CD4-positive, alpha-beta T cell treated with Interleukin-1 beta for 1 hour (primary cell): ENCODE results near the gene KLKB1.

Source experiments
- DNase-seq, 2 donors: peaks; one replicate each; pipeline ENCODE4 v3.0.0-alpha.2; 2020 to 2022

KLKB1 gene

DNA sequence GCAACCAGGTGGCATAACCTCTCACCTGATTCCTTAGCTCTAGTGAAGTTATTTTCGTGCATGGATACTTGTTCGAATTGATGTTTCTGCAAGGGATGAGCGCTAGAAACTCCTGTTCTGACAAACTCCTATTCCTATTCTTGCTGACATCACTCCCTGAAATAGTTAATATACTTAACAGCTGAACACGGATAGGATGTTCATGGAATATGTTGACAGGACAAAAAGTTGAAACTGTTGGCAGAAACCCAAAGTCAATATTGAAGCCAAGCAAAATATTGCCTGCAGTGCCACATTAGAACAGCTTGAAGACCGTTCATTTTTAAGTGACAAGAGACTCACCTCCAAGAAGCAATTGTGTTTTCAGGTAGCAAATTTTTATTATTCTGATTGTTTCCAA, at the start of gene KLKB1:
Gene KLKB1, plus strand, starts transcription at position 287 of the 400 bp plus-strand sequence. CDS start 689 bp downstream, outside the sequence.
- DNase-seq = no peak

DNA sequence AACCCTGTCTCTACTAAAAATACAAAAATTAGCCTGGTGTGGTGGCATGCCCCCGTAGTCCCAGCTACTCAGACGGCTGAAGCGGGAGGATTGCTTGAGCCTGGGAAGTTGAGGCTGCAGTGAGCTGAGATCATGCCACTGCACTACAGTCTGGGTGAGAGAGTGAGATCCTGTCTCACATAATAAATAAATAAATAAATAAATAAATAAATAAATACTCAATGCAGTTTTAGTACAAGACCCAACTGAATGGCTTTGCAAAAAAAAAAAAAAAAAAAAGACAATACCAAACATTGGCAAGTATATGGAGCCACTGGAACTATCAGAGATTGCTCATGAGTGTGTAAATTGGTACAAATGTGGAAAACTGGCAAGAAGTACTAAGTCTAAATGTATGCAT, 39.2 kb upstream of the KLKB1 start:
- DNase-seq = no peak

DNA sequence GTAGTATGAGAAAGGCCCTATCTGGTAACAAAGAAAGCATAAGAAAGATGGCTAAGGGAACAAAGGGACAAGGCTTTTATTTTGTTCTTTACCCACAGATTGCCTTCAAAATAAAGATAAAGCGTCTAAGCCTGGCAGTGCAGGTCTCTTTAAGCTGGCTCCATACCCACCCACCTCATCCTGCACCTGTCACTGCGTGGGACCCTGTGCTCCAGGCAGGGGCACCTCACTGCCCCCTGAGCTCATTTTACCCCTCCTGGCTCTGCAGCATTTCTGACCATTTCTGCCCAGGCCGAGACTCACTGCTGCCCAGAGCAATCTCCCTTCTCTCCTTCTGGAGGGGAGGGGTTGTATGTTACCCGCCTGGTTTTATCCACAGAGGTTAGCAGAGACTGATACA, 37.7 kb upstream of the KLKB1 start:
- DNase-seq = no peak

DNA sequence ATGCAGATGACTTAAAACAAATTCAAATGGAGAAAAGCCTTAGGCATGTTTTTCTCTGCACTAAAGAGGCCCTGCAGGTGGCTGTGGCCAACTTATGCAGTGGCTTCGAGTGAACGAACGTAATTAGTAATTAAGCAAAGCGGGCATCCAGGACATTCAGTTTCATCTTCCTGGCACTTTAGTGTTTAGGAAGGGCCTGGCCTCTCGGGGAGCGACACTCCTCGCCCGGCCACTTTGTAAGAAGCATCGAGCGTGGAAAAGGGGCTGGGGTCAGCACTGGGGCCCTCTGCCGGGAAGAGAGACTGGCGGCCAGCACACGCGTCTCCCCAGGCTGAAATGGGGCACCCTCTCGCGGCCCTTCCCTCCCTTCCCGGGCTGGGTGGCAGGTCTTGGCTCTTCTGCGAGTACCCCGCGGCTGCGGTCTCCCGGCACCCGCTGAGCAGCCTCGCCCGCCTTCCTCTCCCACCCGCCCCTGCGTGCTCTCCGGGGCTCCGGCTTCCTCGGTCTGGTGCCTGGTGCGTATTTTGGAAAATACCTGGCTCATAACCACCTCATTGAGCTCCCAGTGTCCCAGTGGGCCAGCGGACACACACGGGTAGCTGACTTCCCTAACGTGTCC, 36.6 kb upstream of the KLKB1 start:
- peak; percentile 47 to 52 for DNase-seq

DNA sequence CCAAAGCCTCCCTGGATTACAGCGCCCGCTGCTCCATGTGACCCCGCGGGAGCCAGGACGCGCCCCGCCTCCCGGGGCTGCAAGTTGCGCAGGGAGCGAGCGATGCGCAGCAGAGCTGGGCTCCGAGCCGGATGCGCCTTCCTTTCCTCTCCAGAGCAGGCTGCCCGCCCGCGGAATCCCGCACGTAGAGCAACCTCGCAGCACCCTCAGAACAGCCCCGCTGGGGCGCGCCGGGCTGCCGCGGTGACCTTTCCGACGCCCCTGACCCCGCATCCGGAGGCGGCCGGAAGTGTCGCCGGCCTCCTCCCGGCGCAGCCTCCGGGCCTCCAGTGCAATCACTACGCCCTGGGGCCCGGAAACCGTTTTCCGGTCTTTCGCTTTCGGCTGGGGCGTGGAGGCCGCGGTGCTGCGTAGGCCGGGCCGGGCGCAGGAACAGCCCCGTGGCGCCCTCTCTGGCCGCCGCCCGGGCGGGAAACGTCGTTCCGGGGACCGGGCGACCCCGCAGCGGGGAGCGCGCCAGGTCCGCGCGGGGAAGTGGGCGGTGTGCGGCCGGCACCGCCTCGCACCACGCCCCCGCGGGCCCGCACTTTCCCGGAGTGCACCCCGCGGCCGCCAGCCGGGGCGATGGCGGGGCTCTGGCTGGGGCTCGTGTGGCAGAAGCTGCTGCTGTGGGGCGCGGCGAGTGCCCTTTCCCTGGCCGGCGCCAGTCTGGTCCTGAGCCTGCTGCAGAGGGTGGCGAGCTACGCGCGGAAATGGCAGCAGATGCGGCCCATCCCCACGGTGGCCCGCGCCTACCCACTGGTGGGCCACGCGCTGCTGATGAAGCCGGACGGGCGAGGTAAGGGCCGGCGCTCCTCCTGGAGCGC, 35.9 kb upstream of the KLKB1 start, which contains the start of gene CYP4V2:
Gene CYP4V2, plus strand, starts transcription at position 368 of the 866 bp plus-strand sequence. Its CDS starts 257 bp downstream, at position 625.
- peak; percentile 88 to 90 for DNase-seq

DNA sequence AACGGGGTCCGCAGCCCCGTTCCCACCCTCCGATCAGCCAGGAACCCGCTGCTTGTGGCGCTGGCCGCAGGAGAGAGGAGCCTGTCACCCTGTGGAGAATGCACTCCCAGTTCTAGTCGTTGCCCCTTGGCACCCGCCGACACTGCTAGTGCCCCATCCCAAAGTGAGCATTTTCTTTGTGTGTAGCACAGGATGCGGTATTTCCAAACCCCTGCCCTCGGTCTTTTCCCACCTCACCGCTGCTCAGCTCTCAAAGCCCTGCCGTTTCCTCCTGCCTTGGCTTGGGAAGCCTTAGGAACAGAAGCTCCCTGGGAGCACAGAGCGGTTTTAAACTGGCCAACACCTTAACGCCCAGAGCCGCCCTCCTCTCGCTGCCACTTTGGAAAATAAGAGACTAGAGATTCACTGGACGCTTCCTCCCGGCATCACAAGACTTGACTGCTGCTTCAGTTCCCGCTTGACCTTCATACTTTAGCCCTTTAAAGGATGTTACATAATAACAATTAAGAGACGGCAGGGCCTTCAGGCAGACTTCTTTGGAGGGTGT, 35.2 kb upstream of the KLKB1 start:
- DNase-seq = peak in 1 of 2 donors; percentile 36

DNA sequence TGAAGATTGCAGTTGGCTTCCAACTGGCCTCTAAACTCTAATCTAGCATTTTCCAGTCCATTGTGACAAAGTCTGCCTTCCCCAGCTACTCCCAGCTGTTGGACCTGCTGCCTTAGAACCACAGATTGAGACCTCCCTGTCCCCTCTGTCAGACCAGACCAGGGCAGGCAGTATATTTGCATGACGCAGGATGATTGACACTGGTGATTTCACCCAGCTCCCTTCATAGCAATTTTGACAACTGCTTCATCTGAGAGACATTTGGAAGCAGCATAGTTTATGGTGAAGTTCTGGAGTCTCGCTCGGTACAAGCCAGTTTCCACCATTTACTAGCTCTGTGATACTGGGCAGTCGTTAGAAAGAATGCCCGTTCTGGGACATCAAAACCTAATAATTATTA, 33.5 kb upstream of the KLKB1 start:
- DNase-seq = no peak

DNA sequence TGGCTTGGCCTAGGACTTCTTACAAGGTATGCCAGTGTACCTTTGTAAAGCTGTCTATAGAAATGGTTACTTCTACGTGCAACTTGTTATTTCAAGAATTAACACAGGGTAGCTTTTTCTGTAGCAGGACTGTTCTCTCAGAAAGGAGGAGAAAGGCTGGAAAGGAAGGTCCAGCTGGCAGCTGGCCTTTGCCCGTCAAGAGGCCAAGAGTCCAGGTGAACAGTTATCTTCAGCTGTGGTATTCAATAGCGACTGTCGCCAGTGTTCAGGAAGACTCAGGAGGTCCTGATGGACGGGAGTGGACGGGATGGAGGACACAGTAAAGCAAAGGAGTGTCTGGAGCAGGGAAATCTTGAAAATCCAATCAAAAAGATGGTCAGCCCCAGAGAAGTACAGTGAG, 31.2 kb upstream of the KLKB1 start:
- no peak for DNase-seq

DNA sequence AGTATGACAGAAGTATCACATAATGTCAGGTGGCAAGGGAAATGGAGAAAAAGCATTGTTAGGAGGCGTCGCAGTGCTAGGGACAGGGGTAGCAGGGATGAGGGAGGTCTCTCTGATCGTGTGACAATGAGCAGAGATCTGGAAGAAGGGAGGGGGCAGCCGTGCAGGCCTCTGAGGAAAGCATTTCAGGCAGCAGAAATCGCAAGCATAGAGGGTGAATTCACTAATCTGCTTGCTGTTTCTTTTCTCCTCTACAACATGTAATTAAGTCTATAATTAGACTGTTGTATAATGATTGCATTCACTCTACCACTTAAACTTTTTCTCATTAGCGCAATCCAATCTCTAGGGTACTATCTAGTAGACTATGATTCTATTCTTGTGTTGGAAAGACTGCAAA, 26.8 kb upstream of the KLKB1 start:
- no peak for DNase-seq

DNA sequence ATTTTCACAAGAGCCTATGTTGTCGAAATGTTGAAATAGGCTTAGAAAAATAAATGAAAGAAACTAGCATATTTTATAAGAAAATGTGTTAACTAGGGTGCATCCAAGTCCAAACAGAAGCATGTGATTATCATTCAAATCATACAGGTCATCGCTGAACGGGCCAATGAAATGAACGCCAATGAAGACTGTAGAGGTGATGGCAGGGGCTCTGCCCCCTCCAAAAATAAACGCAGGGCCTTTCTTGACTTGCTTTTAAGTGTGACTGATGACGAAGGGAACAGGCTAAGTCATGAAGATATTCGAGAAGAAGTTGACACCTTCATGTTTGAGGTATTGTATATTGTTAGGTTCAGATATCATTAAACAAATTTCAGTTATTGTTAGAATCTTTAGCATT, 26.3 kb upstream of the KLKB1 start:
- DNase-seq = no peak

DNA sequence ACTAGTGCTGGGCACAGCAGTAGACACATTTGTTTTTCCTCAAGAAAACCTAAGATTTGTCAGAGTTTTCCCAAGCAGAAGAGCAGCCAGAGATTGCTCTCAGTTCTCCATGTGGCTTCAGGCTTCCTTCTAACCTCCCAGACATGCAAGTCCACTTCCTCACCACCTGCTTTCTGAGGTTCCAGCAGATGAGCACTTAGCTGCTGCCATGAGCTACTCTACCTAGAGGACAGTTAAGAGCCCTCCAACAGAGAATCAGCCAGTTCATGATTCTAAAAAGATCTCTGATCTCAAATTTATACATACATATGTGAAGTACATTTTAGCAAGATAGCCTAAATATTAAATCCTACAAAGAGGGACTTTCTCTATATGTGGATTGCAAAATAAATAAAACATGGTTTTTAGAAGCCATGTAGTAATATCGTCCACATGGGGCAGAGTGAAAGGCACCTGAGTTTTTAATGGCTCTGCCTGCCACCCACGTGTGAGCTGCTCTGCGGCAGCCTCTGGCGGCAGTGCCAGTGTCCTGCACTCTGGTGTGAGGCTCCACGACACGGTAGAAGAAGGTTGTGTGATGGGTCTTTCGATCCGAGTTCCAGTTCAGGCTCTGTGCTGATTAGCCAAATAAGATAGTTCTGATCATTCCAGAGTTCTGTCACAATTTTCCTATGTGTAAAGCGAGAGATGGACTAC, 25.6 kb upstream of the KLKB1 start:
- peak; percentile 63 to 65 for DNase-seq

DNA sequence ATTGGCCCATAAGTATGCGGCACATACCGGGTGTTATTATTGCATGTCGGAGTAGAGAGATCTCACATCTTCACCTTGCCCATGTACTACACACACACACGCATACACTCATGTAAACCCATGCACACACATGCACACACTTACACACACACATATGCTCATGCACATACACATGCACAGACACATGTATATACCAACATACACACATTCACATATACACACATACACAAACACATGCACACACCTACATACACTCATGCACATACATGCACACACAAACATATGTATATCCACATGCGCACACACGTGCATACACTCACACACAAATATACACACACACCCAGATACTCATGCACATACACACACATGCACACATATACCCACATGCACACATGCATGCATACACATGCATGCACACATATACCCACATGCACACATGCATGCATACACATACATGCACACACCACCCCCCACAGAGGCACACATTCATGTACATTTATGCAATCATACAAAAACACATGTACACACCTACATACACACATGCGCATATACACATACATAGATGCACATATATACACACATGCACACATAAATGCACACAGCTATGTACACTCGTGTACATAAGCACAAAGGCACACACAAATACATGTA, 24.7 kb upstream of the KLKB1 start:
- DNase-seq = no peak

DNA sequence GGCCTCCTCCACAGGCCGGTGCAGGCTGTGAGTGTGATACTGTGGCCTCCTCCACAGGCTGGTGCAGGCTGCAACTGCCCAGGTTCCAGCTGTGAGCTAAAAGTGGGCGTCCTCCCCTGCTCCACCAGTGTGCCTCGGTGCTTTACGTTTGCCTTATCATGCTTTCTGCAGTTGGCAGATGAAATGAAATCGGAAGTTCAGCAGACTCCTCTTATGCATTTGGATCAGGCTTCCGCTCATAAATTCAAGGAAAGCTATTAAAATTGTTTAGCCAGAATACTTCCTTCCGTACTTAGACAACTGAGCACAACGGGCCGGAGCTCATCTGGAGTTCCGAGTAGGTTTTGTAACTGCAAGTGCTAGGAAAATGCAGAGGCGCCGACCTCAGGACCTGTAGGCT, 23.9 kb upstream of the KLKB1 start:
- DNase-seq = no peak

DNA sequence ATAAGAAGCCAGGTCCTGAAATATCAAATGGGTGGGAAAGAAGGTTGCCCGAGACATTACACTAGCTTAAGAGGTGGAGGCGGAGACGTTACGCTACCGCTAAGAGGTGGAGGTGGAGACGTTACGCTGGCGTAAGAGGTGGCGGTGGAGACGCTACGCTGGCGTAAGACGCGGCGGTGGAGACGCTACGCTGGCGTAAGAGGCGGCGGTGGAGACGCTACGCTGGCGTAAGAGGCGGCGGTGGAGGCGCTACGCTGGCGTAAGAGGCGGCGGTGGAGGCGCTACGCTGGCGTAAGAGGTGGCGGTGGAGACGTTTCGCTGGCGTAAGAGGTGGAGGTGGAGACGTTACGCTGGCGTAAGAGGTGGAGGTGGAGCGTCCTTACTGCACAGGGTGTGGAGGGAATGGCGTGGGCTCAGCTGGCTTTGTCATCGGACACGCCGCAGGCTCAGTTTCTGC, 23.2 kb upstream of the KLKB1 start:
- peak; percentile 14 to 48 for DNase-seq

DNA sequence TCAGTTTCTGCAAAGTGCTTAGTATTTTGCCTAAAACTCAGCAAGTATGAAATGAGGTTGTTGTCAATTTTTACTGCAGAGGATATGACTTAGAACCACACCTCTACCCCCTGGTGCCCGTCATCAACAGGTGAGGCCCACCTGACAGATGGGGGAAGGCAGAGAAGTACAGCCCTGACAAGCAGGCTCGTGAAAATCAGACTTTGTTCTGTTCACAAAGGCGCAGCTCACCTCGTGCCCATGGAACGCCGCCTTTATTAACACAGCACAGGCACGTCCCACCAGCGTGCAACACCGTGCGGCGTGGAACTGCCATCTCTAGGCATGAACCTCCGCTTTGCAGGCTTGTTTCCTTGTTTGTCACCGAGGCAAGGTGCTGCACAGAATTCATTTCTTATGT, 22.6 kb upstream of the KLKB1 start:
- DNase-seq = no peak

DNA sequence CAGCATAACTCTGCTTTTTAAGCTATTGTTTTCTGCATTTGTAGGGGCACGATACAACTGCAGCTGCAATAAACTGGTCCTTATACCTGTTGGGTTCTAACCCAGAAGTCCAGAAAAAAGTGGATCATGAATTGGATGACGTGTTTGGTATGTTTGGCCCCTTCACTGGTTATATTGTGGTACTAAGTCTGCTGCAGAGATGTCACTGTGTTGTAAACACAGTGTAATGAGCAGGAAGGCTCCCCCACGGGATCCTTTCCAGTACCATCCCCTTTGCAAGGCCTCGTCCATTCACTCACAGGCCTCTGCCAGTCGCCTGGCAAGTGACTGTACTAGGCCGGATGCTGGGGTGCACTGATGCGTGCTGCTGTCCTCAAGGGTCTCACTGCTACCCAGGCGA, 22.2 kb upstream of the KLKB1 start:
- DNase-seq = no peak

DNA sequence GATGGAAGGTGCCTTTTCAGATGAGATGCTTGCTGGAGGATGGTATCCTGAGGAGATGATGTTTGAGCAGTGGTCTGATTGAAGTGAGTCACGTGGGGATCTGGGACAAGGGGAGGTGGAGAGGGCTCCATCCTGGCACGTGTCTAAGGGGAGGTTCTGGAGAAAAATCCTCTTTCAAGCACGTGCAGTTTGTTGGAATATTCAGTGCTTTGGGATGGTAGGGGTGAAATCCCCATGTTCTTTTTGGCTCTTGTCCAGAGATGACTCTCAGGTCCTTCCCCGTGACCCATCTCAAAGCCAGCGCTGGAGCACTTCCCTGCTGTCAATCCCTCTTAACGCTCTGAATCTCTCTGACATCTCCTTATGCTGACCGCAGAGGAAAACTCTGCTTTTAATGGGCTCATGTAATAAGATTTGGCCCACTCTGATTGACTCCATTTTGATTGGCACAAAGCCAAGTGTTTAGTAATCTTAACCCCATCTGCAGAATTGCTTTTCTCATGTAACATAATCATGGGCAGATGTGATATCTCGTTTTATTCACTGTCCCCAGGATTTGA, 10.8 kb upstream of the KLKB1 start:
- DNase-seq = no peak

DNA sequence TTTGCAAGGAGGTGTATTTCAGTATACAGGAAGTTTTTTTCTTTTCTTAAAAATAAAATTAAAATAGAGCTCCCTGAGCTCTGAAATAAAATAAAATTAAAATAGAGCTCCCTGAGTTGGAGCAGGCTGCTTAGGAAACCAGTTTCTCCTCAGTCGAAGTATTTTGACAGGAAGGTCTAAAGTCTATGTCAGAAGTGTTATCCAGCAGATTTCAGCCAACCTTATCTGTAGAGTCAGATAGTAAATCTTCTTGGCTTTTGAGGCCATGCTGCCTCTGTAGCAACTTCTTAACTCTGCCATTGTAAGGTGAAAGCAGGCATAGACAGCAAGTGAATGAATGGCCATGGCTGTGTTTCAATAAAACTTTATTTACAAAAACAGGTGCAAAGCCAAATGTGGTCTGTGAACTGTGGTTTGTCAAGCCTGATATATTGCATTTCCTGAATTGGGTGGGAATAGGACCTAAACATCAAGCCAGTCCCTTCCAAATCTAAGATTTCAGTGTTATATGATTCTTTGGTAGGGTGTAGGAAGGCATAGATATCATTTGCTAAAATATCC, 9.5 kb upstream of the KLKB1 start:
- no peak for DNase-seq

DNA sequence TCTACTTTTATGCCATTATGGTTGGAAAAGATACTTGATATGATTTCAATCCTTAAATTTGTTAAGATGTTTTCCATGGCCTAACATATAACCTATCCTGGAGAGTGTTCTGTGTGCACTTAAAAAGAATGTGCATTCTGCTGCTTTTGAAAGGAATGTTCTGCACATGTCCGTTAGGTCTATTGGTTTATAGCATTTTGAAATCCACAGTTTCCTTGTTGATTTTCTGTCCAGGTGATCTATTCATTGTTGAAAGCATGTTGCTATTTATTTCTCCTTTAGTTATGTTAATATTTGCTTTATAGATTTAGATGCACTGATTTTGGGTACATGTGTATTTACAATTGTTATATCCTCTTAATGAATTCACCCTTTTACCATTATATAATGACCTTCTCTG, 5.7 kb upstream of the KLKB1 start:
- DNase-seq = no peak

DNA sequence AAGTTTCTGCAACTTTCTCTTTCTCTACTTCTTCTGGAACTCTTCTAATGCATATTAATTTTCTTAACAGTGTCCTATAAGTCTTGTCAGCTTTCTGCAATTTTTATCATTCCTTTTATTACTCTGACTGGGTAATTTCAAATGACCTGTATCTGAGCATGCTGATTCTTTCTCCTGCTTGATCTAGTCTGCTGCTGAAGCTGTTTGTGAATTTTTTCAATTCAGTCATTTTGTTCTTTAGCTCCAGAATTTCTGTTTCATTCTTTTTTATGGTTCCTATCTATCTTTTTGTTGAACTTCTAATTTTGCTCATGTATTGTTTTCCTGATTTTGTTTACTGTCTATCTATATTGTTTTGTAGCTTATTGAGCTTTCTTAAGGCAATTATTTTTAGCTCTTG, 1.5 kb upstream of the KLKB1 start:
- no peak for DNase-seq

DNA sequence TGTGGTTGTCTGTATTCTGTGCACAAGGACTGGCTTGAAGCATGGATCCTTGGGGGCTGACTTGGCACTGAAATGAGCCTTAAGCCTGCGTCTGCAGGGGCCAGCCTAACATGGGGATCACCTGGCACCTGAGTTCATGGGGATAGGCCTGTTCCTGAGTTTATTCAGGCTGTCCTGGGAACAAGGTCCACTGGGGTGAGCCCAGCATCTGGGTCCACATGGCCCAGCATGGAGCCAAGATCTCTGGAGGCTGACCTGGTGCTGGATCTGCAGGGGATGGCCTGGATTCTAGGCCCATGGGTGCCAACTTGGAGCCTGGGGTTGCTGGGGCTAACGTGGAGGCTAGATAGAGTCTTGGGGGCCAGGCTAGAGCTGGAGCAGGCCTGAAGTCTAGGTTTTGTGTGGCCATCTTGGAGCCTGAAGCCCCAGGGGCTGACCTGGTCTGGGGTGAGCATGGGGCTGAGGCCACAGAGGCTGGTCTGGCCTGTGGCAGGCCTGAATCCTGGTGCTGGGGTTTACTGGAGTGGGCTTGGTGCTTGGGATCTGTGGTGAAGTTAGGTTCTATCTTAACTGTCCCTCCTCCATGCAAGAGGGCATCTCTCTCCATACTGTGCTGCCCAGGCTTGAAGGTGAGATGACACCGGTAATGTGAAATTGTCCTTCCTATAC, 652 bp upstream of the KLKB1 start:
- DNase-seq = no peak
